HG02943 (cell line): ENCODE measurements around the gene VENTX.
"Not testable (repeated sequence)": the region's sequence is repeated elsewhere in the genome, so short reads cannot be mapped to it uniquely, and the experiment has no call there.

Source experiments
- ATAC-seq: cut with Tn5 transposase; IDR thresholded peaks from one replicate; pipeline ENCODE4 v1.9.1; 2021; ENCODE audit warnings: mild to moderate bottlenecking, low read depth, moderate library complexity; ENCODE audit not compliant: unreplicated experiment

VENTX gene

GRCh38 chr10:133231946-133232574 is 5.6 kb upstream of the VENTX start:
- no peak for ATAC-seq

GRCh38 chr10:133234796-133235195 is 2.9 kb upstream of the VENTX start:
- ATAC-seq: not testable (repeated sequence)

GRCh38 chr10:133235265-133235855 is 2.3 kb upstream of the VENTX start:
- ATAC-seq: no peak

GRCh38 chr10:133235932-133236331 is 1.7 kb upstream of the VENTX start:
- ATAC-seq: no peak

GRCh38 chr10:133236401-133237240 is 1.0 kb upstream of the VENTX start:
- no peak for ATAC-seq

GRCh38 chr10:133237241-133237587 is 441 bp upstream of the VENTX start:
- no peak for ATAC-seq

- no peak for ATAC-seq
These were observed 780 bp downstream of the VENTX start for GRCh38 chr10:133238466-133238804.

- no peak for ATAC-seq
These were observed 2.3 kb downstream of the VENTX start for GRCh38 chr10:133239990-133240389.

GRCh38 chr10:133241501-133242205 is 4.0 kb downstream of the VENTX start:
- ATAC-seq: no peak

GRCh38 chr10:133242611-133243356 is 5.1 kb downstream of the VENTX start:
- no peak for ATAC-seq

- ATAC-seq: no peak
These were observed 5.9 kb downstream of the VENTX start for GRCh38 chr10:133243593-133243992.

- no peak for ATAC-seq
These were observed 8.0 kb downstream of the VENTX start for GRCh38 chr10:133245439-133246235.

GRCh38 chr10:133246236-133246626 is 8.6 kb downstream of the VENTX start:
- ATAC-seq: no peak

GRCh38 chr10:133247681-133248333 is 10.2 kb downstream of the VENTX start:
- no peak for ATAC-seq

GRCh38 chr10:133248334-133248715 is 10.7 kb downstream of the VENTX start:
- ATAC-seq: no peak

GRCh38 chr10:133249094-133249780 is 11.6 kb downstream of the VENTX start:
- ATAC-seq: no peak

- ATAC-seq: no peak
These were observed 12.5 kb downstream of the VENTX start for GRCh38 chr10:133249975-133250754.
